MV-4-11 (cell line): Measurements from ENCODE around the gene PIK3CB.

Experiments used
- DNase-seq: peaks from one replicate; lab custom pipeline; 2025; lab: John Stamatoyannopoulos, UW

PIK3CB gene

DNA sequence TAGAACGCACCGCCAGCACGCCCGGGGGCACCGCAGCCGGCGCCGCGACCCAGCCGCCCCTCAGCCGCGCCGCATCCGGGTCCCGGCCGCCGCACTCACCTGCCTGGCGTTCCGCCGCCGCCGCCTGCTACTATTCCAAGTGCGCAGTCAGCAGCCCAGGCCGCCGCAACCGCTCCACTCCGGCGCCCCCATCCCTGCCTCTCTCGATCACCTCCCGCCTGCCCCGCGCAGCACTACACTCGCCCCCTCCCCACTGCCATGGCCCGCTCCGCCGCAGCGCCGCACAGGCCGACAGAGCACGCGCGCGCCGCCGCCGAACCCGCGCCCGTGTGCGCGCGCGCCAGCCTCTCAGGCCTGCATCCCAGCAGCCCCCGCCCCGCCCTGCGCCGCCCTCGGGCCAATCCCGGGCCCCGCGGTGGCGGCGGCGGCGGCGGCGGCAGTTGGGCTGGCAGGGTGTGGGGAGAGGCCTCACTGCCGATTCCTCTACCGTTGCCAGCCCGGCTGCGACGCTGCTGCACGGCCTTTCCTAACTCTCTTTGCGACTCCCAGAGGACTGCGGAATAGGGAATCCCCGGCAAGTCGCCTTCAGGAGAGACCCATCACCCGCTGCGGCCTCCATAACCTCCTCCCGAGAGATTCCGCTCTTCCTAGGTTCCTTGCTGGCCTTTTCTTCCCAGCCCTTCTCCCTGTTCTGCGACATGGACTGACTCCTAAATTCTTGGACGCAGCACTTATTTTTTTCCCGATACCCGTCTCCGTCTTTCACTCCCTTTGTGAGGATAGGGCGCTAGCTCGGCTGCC, at the start of gene PIK3CB:
Gene PIK3CB (minus strand): TSS at position 333 of the 801 bp plus-strand sequence. CDS start 75,585 bp downstream, outside the sequence.
- peak; percentile 73 for DNase-seq

DNA sequence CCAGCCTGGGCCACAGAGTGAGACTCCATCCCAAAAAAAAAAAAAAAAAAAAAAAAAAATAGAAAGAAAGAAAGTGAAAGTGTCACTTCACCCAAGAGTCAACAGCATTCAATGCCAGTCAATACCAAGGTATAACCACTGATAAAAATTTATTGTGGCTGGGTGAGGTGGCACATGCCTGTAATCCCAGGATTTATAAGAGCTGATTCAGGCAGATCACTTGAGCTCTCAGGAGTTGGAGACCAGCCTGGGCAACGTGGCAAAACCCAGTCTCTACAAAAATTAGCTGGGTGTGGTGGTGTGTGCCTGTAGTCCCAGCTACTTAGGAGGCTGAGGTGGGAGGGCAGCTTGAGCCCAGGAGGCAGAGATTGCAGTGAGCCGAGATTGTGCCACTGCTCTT, 46.5 kb upstream of the PIK3CB start:
- DNase-seq, result no peak

DNA sequence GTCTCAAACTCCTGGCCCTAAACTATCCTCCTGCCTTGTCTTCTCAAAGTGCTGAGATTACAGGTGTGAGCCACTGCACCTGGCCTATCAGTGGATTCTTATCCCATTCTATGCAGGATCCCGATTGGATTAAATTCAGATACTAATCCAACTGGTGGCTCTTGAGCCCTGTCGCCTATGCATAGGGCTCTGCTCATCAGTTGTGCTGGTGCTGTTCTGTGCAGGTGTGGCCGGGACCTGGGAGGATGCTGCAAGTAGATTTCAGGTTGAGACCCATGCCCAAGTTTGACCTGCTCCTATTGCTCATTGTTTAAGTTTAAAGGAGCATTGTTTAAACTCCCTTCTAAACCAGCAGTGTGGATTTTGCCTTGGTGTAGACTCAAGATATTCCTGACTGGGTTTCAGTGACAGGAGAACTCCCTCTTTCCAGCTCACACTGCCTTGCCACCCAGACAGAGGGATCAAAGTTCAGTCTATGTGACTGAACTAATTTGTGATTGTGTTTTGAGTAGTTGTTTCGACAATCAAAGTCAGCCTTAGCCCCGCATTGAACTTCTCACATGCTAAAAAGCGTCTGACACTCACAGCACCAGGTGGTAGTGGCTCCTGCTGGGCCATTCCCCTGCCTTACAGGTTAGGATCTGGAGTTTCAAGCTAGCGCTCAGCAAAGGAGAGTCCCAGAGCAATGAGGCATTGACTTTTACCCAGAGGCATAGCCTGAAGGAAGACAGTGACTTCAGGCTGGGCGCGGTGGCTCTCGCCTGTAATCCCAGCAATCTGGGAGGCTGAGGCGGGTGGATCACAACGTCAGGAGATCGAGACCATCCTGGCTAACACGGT, 45.0 kb upstream of the PIK3CB start:
- no peak for DNase-seq

DNA sequence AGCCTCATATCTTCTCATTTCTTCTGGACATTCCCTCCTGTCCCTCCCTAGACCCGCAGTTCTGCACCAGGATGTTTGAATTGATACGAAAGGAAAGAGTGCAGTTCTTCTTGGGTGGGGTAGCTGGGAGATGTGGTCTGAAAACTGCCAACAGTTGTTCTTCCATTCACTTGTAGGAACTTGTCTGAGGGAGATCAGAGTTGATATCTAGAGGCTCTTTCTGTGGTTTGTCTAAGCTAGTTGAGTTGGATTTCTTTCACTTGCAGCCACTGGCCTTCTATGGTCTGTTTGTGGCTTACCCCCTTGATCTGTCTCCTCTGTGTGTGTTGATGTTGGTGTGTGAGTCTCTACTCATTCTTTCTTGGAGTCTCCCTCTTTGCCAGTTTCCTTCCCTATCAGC, 42.5 kb upstream of the PIK3CB start:
- DNase-seq, result peak; percentile 53

DNA sequence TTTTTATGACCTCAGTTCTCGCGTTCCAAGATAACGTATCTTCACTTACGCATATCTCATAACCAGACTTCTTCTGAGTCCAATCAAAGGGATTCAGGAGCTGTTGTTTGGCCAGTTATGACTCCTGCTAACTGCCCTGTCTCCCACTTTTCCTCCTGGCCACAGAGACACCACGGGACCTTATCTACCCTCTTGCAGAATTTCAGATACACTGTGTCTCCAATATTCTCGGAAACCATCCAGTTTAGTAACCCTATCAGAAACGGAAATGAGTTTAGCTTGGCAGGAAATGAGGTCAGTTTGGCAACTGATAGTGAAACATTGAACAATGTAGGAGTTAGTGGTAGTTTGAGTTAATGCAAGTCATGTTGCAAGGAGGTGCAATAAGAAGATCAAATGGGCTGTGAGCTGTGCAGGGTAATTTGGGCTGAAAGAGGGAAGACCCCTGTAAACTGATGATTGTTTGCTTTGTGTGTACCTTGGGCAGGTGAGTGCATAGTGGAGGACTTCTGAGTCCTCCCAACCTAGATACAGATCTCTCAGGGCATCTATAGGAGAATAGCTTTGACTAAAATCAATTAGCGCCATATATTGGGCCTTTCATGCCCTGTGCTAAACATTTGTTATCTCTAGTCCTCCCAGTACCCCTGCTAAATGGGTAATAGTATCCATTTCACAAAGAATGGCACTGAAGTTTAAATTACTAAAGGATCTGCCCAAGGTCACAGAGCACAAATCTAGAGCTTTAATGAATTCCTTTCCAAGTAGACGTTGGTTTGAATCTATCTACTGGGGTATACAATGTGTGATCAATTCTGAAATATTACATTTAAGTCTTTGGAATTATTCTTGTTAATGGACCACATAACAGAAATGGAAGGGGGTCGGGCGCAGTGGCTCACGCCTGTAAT, 41.3 kb upstream of the PIK3CB start:
- peak; percentile 93 for DNase-seq

DNA sequence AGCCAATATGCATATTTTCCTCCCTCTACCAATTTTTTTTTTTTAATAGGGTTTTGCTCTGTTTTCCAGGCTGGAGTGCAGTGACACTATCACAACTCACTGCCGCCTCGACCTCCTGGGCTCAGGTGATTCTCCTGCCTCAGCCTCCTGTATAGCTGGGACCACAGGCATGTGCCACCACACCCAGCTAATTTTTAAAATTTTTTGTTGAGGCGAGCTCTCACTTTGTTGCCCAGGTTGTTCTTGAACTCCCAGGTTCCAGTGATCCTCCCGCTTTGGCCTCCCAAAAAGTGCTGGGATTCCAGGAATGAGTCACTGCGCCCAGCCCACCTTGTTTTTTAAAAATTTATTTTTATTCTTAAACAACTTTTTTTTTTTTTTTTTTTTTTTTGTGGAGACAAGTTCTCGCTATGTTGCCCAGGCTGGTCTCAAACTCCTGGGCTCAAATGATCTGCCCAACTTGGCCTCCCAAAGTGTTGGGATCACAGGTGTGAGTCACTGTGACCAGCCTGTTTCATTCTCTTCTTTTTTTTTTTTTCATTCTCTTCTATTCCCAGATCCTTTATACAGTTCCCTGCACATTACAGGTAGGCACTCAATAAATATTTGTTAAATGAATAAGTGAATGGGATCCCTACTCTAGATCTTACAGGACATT, 40.5 kb upstream of the PIK3CB start:
- DNase-seq, result no peak

DNA sequence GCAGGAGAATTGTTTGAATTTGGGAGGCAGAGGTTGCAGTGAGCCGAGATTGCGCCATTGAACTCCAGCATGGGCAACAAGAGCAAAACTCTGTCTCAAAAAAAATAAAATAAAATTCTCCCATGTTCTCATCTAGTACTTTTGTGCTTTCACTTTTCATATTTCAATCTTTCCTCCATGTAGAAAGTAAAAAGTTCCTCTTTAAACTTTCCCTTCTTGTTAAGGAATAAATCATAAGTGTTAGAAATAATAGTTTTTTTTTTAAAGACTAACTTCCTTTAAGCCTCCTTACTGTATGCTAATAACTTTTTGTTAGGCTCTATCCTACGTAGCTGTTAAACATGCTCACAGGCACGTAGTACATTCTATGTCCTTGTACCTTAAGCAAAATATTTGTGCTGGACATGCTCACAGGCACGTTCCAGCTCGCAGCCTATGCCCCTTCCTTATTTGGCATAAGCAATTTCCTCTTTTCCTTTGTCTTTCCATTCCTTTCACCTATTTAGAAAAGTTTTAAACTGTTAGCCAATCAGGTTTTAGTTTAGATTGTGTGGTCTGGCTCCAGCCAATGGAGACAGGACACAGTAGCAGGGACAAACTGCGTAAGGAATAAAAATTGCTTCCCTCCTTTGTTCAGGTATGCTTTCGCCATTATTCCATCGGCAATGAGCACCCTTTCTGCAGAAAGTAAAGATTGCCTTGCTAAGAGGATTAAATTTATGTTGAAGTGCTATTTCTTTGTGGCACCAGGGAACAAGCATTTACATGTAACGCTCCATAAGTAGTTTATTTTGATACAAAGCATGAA, 38.9 kb upstream of the PIK3CB start:
- DNase-seq, result peak; percentile 55

DNA sequence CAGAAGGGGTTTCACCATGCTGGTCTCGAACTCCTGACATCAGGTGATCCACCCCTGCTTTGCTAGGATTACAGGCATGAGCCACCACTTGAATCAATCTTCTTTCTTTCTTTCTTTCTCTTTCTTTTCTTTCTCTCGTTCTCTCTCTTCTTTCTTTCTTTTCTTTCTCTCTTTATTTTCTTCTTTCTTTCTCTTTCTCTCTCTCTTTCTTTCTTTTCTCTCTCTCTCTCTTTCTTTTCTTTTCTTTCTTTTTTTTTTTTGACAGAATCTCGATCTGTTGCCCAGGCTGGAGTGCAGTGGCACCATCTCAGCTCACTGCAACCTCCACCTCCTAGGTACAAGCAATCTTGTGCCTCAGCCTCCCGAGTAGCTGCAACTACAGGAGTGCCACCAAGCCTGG, 37.9 kb upstream of the PIK3CB start:
- no peak for DNase-seq

DNA sequence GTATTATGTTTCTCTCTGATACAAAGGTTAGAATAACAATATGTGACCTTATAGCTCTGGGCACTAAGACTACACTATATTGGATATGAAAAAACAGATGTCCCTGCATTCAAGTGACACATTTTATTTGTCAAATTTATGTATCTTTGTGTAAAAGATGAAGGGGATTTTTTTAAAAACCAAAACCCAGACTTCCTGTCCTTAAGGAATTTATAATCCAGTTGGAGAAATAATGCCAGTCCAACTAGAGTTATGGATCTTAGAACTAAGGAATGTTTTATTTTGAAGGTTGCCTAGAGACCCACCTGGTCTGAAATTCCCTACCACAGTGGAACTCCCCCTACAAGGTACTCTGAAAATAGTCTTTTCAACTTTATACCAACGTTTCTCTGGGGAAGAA, 33.3 kb upstream of the PIK3CB start:
- DNase-seq, result no peak

DNA sequence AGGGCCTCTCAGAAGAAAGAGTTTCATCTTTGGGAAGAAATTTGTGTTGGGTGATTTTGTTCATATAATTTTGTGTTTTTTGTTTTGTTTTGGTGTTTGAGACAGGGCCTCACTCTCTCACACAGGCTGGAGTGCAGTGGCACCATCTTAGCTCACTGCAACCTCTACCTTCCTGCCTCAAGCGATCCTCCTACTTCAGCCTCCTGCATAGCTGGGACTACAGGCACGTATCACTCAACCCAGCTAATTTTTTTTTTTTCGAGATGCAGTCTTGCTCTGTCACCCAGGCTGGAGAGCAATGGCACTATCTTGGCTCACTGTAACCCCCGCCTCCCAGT, 29.0 kb upstream of the PIK3CB start:
- no peak for DNase-seq

DNA sequence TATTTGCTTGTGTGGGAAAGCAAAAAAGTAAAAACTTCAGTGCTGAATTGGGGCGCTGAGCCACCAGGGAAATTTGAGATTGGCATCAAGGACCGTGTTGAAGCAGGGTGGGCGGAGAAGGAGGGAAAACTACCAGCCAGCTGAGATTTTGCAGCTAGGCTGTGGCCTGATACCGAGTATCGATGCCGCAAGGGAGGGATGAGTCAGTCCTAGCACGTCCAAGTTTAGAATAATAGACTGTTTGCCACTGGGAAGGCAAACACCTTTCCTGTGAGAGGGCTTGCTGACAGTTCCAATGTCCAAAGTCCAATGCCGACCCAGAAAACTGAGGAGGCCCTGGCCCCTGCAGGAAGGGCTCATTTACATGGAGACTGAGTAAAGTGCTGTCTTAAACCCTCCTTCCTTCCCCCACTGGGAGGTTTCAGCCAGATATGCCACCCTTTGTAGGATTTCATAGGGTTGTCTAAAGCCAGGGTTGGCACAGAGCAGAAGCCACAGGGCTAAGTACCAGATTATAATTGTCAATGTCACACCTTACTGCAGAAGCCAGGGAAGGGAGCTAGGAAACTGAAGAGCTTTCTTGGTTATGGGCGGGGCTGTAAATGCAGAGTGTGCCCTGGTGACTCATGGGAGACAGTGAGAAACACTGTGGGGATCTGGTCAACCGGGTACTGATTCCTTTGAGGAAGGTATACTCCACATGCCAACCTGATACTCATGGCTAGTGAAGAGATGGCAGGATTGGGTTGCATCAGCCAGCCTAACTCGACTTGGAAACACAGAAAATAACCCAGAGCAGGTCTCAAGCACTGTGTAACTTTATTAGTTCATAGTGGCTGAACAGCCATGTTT, 28.4 kb upstream of the PIK3CB start:
- DNase-seq, result peak; percentile 64

DNA sequence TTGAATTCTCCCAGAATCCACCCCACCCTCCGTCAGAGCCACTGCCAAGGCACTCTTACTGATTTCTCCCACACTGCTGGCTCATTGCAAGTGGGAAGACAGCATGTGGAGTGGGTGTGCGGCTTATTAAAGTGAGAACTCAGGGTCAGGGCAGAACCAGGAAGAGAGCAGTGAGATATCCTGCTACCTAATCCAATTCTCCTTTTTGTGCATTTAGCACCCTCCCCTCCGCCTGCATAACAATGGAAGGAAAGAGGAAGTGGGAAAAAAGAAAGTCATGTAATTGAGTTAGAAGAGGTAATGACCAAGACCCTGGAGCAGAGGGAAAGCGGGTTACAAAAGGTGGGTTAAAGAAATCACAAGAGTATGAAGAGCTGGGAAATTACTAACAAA, 27.8 kb upstream of the PIK3CB start:
- DNase-seq, result peak; percentile 94

DNA sequence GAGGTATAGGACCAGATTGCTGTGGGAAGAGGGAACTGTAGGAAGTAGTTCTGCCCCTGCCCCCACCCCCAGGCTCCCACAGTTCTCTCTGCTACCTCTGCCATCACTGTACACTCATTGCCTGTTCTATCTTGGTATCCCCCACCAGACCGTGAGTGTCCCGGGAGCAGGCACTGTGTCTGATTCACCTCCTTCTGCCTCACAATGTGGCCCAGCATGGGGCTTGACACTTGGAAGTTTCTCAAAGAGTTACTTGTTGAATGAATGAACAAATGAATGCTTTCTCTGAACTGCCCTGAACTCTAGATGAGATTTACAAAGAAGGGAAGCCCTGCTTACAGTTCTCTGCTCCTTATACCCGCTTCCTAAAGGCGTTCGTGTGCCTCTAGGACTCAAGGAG, 27.1 kb upstream of the PIK3CB start:
- no peak for DNase-seq

DNA sequence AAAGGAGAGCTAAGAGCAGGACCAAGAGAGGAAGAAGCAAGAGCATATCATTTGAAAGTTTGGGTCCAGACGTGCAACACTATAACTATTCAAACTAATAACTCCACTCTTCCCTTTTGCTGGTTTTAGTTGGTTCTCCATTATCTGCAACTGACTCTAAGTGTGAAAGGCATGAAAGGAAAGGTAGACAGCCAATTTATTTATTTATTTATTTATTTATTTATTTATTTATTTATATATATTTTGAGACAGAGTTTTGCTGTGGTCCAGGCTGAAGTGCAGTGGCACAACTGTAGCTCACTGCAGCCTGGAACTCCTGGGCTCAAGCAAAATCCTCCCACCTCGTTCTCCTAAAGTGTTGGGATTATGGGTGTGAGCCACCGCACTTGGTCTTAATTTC, 22.1 kb upstream of the PIK3CB start:
- DNase-seq, result no peak

DNA sequence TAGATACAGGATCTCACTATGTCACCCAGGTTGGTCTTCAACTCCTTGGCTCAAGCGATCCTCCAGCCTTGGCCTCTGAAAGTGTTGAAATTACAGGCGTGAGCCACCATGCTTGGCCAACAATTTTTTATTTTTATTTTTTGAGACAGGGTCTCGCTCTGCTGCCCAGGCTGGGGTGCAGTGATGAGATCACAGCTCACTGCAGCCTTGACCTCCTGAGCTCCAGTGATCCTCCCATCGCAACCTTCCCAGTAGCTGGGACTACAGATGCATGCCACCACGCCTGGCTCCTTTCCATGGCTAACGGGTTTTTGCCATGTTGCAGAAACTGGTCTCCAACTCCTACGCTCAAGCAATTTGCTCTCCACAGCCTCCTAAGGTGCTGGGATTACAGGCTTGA, 20.2 kb upstream of the PIK3CB start:
- no peak for DNase-seq

DNA sequence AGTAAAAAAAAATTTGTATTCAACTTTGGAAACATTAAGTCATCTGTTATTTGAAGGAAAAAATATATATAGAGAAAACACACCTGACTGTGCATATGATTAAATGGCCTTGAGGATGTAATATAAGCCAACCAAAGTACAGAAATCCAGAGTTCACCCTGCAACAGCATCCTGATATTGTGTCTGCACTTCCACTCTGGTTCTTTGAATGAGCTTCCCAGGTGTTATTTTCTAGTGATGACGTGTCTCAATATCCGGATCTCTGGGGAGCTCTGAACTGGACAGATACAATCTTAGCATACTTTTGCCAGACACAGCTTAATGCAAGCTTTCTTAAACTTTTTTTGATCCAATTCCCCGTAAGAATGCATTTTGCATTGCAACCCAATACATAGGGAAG, 19.5 kb upstream of the PIK3CB start:
- DNase-seq, result no peak

DNA sequence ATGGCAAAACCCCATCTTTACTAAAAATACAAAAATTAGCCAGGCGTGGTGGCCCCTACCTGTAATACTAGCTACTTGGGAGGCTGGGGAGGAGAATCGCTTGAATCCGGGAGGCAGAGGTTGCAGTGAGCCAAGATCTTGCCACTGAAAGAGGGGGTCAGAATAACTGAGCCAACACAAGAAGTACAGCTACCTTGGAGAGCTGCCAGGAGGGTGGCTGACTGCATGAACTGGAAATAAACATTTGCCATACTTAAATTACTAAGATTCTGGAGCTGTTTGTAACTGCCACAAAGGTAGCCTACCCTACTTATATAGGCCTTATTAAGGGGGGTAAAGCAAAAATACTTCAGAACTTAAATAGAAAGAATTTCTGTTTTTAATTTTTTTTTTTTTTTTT, 15.4 kb upstream of the PIK3CB start:
- DNase-seq, result no peak

DNA sequence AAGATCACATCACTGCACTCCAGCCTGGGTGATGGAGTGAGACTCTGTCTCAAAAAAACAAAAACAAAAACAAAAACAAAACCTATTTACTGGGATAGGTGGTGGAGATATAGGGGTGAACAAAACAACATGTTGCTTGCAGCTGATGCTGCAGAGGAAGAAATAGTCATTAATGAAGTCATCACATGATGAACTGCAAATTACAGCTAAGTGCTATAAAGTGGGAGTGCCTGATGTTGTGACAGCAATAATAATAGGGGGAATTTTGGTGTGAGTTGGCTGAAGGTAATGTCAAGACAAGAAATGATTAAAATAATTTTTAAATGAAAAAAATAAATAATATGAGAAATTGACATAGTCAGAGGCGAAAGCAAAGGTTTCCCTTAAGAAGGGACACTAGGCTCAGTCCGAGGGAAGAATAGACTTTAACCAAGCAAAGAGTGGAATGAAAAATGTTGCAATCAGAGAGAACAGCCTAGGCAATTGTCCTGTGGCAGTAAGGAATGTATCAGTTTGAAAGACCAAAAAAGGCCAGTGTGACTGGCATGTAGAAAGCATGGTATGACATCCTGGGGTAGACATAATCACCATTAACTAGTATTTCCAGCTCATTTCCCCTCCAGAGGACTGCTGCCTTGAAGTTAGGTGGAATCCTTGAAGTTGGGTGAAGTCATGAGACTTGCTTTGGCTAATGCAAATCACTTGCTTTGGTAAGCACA, 14.7 kb upstream of the PIK3CB start:
- DNase-seq, result peak; percentile 12

DNA sequence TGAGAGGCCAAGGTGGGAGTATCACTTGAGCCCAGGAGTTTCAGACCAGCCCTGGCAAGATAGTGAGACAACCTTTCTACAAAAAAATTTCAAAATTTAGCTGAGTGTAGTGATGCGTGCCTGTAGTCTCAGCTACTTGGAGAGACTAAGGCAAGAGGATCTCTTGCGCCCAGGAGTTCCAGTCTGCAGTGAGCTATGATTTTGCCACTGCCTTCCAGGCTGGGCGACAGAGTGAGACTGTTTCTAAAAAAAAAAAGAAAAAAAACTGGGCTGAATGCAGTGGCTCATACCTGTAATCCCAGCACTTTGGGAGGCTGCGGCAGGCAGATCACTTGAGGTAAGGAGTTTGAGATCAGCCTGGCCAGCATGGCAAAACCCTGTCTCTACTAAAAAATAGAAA, 14.0 kb upstream of the PIK3CB start:
- DNase-seq, result no peak
